H9 (cell line): ENCODE measurements around the gene LPCAT1. TPM values are rescaled to one million over a fixed set of nuclear protein-coding genes. Genes with fewer than 3 reads are reported as not detected.

Experiments used
- DNase-seq: peaks from one replicate; pipeline ENCODE4 v3.0.0-alpha.2; 2017
- H2AFZ ChIP-seq: one replicate; pipeline ENCODE4 v1.6.1; 2013; ENCODE audit warnings: mild to moderate bottlenecking, low read length, control low read depth, moderate library complexity
- H2AK5ac ChIP-seq: 2 replicates; pipeline ENCODE4 v1.6.1; 2013; ENCODE audit warnings: low read length, control low read depth, mixed read lengths; ENCODE audit not compliant: insufficient read length
- H2BK120ac ChIP-seq: one replicate; pipeline ENCODE4 v1.6.1; 2013; ENCODE audit warnings: low read depth, mild to moderate bottlenecking, low read length, control low read depth, inconsistent platforms; ENCODE audit not compliant: poor library complexity, severe bottlenecking
- H2BK12ac ChIP-seq: 2 replicates; pipeline ENCODE4 v1.6.1; 2013; ENCODE audit warnings: low read length, control low read depth, mixed read lengths, low read depth; ENCODE audit not compliant: insufficient read length
- H2BK15ac ChIP-seq: 2 replicates; pipeline ENCODE4 v1.6.1; 2013; ENCODE audit warnings: low read depth, low read length, control low read depth
- H2BK20ac ChIP-seq: one replicate; pipeline ENCODE4 v1.6.1; 2013; ENCODE audit warnings: low read depth, mild to moderate bottlenecking, low read length, control low read depth, inconsistent platforms; ENCODE audit not compliant: poor library complexity, severe bottlenecking
- H2BK5ac ChIP-seq: 2 replicates; pipeline ENCODE4 v1.6.1; 2013; ENCODE audit warnings: low read length, control low read depth, mixed read lengths; ENCODE audit not compliant: insufficient read length
- H3K14ac ChIP-seq: 2 replicates; pipeline ENCODE4 v1.6.1; 2013; ENCODE audit warnings: low read length, control low read depth; ENCODE audit not compliant: insufficient read depth
- H3K18ac ChIP-seq: 2 replicates; pipeline ENCODE4 v1.6.1; 2013; ENCODE audit warnings: low read depth, mild to moderate bottlenecking, mixed read lengths, low read length, control low read depth; ENCODE audit not compliant: insufficient read length
- H3K23ac ChIP-seq: 2 replicates; pipeline ENCODE4 v1.6.1; 2013; ENCODE audit warnings: low read length, control low read depth, mixed read lengths, low read depth; ENCODE audit not compliant: insufficient read length
- H3K23me2 ChIP-seq: 2 replicates; pipeline ENCODE4 v1.6.1; 2013; ENCODE audit warnings: low read depth, mild to moderate bottlenecking, mixed read lengths, low read length, control low read depth; ENCODE audit not compliant: insufficient read length, poor library complexity, severe bottlenecking
- H3K27ac ChIP-seq: 2 replicates; pipeline ENCODE4 v1.5.1; 2013; ENCODE audit warnings: low read length, control low read depth, mixed read lengths, low read depth; ENCODE audit not compliant: insufficient read length
- H3K27me3 ChIP-seq: 2 replicates; pipeline ENCODE4 v1.6.1; 2013; ENCODE audit warnings: low read length, control low read depth, inconsistent platforms; ENCODE audit not compliant: insufficient read depth
- H3K4ac ChIP-seq: 2 replicates; pipeline ENCODE4 v1.6.1; 2013; ENCODE audit warnings: low read depth, mild to moderate bottlenecking, control low read depth, inconsistent platforms, low read length, moderate library complexity
- H3K4me1 ChIP-seq: 2 replicates; pipeline ENCODE4 v1.6.1; 2013; ENCODE audit warnings: low read length, control low read depth, inconsistent platforms; ENCODE audit not compliant: insufficient read depth
- H3K4me2 ChIP-seq: 2 replicates; pipeline ENCODE4 v1.6.1; 2013; ENCODE audit warnings: low read length, control low read depth, mixed read lengths; ENCODE audit not compliant: insufficient read length, insufficient read depth
- H3K56ac ChIP-seq: 2 replicates; pipeline ENCODE4 v1.6.1; 2013; ENCODE audit warnings: low read depth, mild to moderate bottlenecking, mixed read lengths, low read length, control low read depth; ENCODE audit not compliant: insufficient read length
- H3K79me1 ChIP-seq: 2 replicates; pipeline ENCODE4 v1.6.1; 2013; ENCODE audit warnings: low read depth, mild to moderate bottlenecking, moderate library complexity, low read length, control low read depth, inconsistent platforms; ENCODE audit not compliant: insufficient read depth, poor library complexity, severe bottlenecking
- H3K79me2 ChIP-seq: 2 replicates; pipeline ENCODE4 v1.6.1; 2013; ENCODE audit warnings: low read length, control low read depth, inconsistent platforms; ENCODE audit not compliant: insufficient read depth
- H3K9ac ChIP-seq: 2 replicates; pipeline ENCODE4 v1.6.1; 2013; ENCODE audit warnings: low read length, control low read depth, mixed read lengths; ENCODE audit not compliant: insufficient read length; ENCODE audit errors: extremely low read depth
- H3K9me3 ChIP-seq: one replicate; pipeline ENCODE4 v1.6.1; 2013; ENCODE audit warnings: low read depth, low read length, inconsistent platforms; ENCODE audit not compliant: control insufficient read depth
- H3T11ph ChIP-seq: one replicate; pipeline ENCODE4 v1.6.1; 2013; ENCODE audit warnings: mild to moderate bottlenecking, low read length, control low read depth, inconsistent platforms
- H4K20me1 ChIP-seq: one replicate; pipeline ENCODE4 v1.6.1; 2013; ENCODE audit not compliant: control insufficient read depth, insufficient read length, insufficient read depth
- H4K5ac ChIP-seq: 2 replicates; pipeline ENCODE4 v1.6.1; 2013; ENCODE audit warnings: low read depth, mild to moderate bottlenecking, mixed read lengths, low read length, control low read depth; ENCODE audit not compliant: insufficient read length
- H4K8ac ChIP-seq: replicated peaks from 2 replicates; pipeline ENCODE4 v1.6.1; 2013; ENCODE audit warnings: low read length, control low read depth, mixed read lengths, low read depth; ENCODE audit not compliant: insufficient read length
- H4K91ac ChIP-seq: 2 replicates; pipeline ENCODE4 v1.6.1; 2013; ENCODE audit warnings: low read depth, mild to moderate bottlenecking, moderate library complexity, mixed read lengths, low read length, control low read depth; ENCODE audit not compliant: insufficient read length
- H3K27ac Mint-ChIP-seq, 3 experiments: 2 replicates in 2 of 3; 3 replicates in 1 of 3; pipeline ENCODE4 v1.8.0; 2020 to 2021; ENCODE audit warnings: mixed read lengths in 3 of 3, mild to moderate bottlenecking in 1 of 3, moderate library complexity in 1 of 3
- H3K27me3 Mint-ChIP-seq: 2 replicates; pipeline ENCODE4 v1.8.0; 2021; ENCODE audit warnings: low read depth, mild to moderate bottlenecking, moderate library complexity, mixed read lengths
- H3K36me3 Mint-ChIP-seq, 3 experiments: 2 replicates in 2 of 3; 3 replicates in 1 of 3; pipeline ENCODE4 v1.8.0; 2020 to 2021; ENCODE audit warnings: low read depth in 3 of 3, mixed read lengths in 3 of 3; ENCODE audit not compliant: insufficient read depth in 1 of 3
- H3K4me1 Mint-ChIP-seq, 2 experiments: 2 replicates each; pipeline ENCODE4 v1.8.0; 2020; ENCODE audit warnings: mixed read lengths in 2 of 2
- H3K4me3 Mint-ChIP-seq, 2 experiments: 2 replicates in 1 of 2; 3 replicates in 1 of 2; pipeline ENCODE4 v1.8.0; 2020 to 2021; ENCODE audit warnings: mild to moderate bottlenecking in 2 of 2, mixed read lengths in 2 of 2, moderate library complexity in 1 of 2
- H3K9me3 Mint-ChIP-seq, 2 experiments: 2 replicates in 1 of 2; 3 replicates in 1 of 2; pipeline ENCODE4 v1.8.0; 2020; ENCODE audit warnings: mild to moderate bottlenecking in 2 of 2, mixed read lengths in 2 of 2, moderate library complexity in 1 of 2
- WGBS: extraction: QIAGEN DNeasy Blood & Tissue Kit; methylation state at CpG from one replicate; pipeline ENCODE4 v1.1.7; 2013; ENCODE audit warnings: missing lambda C conversion rate, low lambda C conversion rate, mixed read lengths; ENCODE audit not compliant: insufficient read length; ENCODE audit errors: extremely low coverage; 5-methylcytosine and 5-hydroxymethylcytosine counted together
- total RNA-seq: library from RNA; stranded (reverse); gene quantifications from 2 replicates; pipeline ENCODE4 v1.2.1, GENCODE V29; 2021
- TF ChIP-seq, protein P1 (sequence below): fragments of 200-600 bp; sonication (generic); conservative IDR thresholded peaks from 3 replicates; pipeline ENCODE4 v1.8.0; 2021; ENCODE audit warnings: antibody characterized with exemption, mild to moderate bottlenecking

LPCAT1 gene
- total RNA-seq, 1 experiment from 2014 or later: 231 TPM

GRCh38 chr5:1479066-1479465 is 44.7 kb downstream of the LPCAT1 start:
- Histone ChIP-seq H3K18ac (no peak overlapping the region), H3K4me2 (no peak overlapping the region), H3K9me3 (no peaks in the 10 kb centered on the region), H3K4ac (no peak overlapping the region), H3K56ac (no peak overlapping the region), H3K27me3 (no peaks in the 10 kb centered on the region), H2BK12ac (no peak overlapping the region), H4K91ac (no peak overlapping the region), H4K5ac (no peak overlapping the region), H3K9ac (no peak overlapping the region), H3K4me1 (no peaks in the 10 kb centered on the region), H2BK20ac (no peak overlapping the region), H3K79me1 (no peaks in the 10 kb centered on the region), H2BK15ac (no peak overlapping the region), H3K23me2 (no peaks in the 10 kb centered on the region), H3K79me2 (no peaks in the 10 kb centered on the region), H4K8ac (no peak overlapping the region), H3K27ac (no peak overlapping the region), H2BK120ac (no peak overlapping the region), H3K23ac (no peak overlapping the region), H3T11ph (no peak overlapping the region), H3K14ac (no peak overlapping the region), H2BK5ac (no peak overlapping the region), H4K20me1 (peaks cover 2% of the 10 kb centered on the region), H2AFZ (no peak overlapping the region), H2AK5ac (no peak overlapping the region)
- no CpG with 5 or more reads among the region's 7 CpGs for WGBS
- TF ChIP-seq, protein P1, sequence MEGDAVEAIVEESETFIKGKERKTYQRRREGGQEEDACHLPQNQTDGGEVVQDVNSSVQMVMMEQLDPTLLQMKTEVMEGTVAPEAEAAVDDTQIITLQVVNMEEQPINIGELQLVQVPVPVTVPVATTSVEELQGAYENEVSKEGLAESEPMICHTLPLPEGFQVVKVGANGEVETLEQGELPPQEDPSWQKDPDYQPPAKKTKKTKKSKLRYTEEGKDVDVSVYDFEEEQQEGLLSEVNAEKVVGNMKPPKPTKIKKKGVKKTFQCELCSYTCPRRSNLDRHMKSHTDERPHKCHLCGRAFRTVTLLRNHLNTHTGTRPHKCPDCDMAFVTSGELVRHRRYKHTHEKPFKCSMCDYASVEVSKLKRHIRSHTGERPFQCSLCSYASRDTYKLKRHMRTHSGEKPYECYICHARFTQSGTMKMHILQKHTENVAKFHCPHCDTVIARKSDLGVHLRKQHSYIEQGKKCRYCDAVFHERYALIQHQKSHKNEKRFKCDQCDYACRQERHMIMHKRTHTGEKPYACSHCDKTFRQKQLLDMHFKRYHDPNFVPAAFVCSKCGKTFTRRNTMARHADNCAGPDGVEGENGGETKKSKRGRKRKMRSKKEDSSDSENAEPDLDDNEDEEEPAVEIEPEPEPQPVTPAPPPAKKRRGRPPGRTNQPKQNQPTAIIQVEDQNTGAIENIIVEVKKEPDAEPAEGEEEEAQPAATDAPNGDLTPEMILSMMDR: no peak
- no peaks in the 10 kb centered on the region for H3K9me3 Mint-ChIP-seq
- DNase-seq: no peak
- H3K4me1 Mint-ChIP-seq: peaks cover 6 to 9% of the 10 kb centered on the region in 2 experiments
- H3K27ac Mint-ChIP-seq: 0 out of 7 replicates have a peak overlapping the region, but pooled peaks of 1 of the 3 experiments have one; percentile 57
- H3K4me3 Mint-ChIP-seq: no peak overlapping the region
- peaks cover 36 to 81% (median 68%) of the 10 kb centered on the region in 3 experiments; a peak in 6 of 7 replicates for H3K36me3 Mint-ChIP-seq
- H3K27me3 Mint-ChIP-seq: no peaks in the 10 kb centered on the region
